ENCODE data around the gene E2F1. TPM values are rescaled to one million over a fixed set of nuclear protein-coding genes. Genes with fewer than 3 reads are reported as not detected.
"Not testable (repeated sequence)": the region's sequence is repeated elsewhere in the genome, so short reads cannot be mapped to it uniquely, and the experiment has no call there.

The E2F1 gene
- total RNA-seq, 1 donor from 2014 or later = 2.2 TPM

GRCh38 chr20:33710681-33711445 lies 24.7 kb upstream of the E2F1 start:
- DNase-seq = no peak

GRCh38 chr20:33709905-33710541 lies 23.8 kb upstream of the E2F1 start:
- no peak for DNase-seq

- no peak for DNase-seq
Observed at GRCh38 chr20:33709398-33709797, 23.2 kb upstream of the E2F1 start.

GRCh38 chr20:33707668-33708067 lies 21.5 kb upstream of the E2F1 start:
- no peak for DNase-seq

GRCh38 chr20:33704197-33704924 lies 18.2 kb upstream of the E2F1 start:
- no peak for DNase-seq

GRCh38 chr20:33703498-33704137 lies 17.4 kb upstream of the E2F1 start:
- DNase-seq = no peak

GRCh38 chr20:33702861-33703260 lies 16.7 kb upstream of the E2F1 start:
- peak; percentile 45 for DNase-seq

GRCh38 chr20:33701629-33702450 lies 15.7 kb upstream of the E2F1 start:
- no peak for DNase-seq

- DNase-seq = not testable (repeated sequence)
Observed at GRCh38 chr20:33700696-33701441, 14.7 kb upstream of the E2F1 start.

GRCh38 chr20:33698966-33699365 lies 12.8 kb upstream of the E2F1 start:
- not testable (repeated sequence) for DNase-seq

- peak; percentile 82 for DNase-seq
Observed at GRCh38 chr20:33697129-33697528, 10.9 kb upstream of the E2F1 start.

- no peak for DNase-seq
Observed at GRCh38 chr20:33696448-33696847, 10.3 kb upstream of the E2F1 start.

- no peak for DNase-seq
Observed at GRCh38 chr20:33694639-33695012, 8.4 kb upstream of the E2F1 start.

GRCh38 chr20:33693741-33694638 lies 7.8 kb upstream of the E2F1 start:
- peak; percentile 46 for DNase-seq

GRCh38 chr20:33693289-33693688 lies 7.1 kb upstream of the E2F1 start:
- DNase-seq = no peak

- DNase-seq = no peak
Observed at GRCh38 chr20:33689973-33690372, 3.8 kb upstream of the E2F1 start.

- no peak for DNase-seq
Observed at GRCh38 chr20:33689493-33689892, 3.3 kb upstream of the E2F1 start.

GRCh38 chr20:33688938-33689424 lies 2.8 kb upstream of the E2F1 start:
- no peak for DNase-seq

- DNase-seq = no peak
Observed at GRCh38 chr20:33687993-33688937, 2.1 kb upstream of the E2F1 start.

Measured in occipital lobe (tissue), 2 donors.